Activated T-cell treated with anti-CD3 and anti-CD28 coated beads, Interleukin-2, amount 50 U/mL, for 72 hours (primary cell): ENCODE results near the gene AGBL4. TPM values are rescaled to one million over a fixed set of nuclear protein-coding genes. Genes with fewer than 3 reads are reported as not detected.
A peak's percentile ranks its signal among the peaks of the same experiment; 100 is the strongest.
"Not testable (repeated sequence)": the region's sequence is repeated elsewhere in the genome, so short reads cannot be mapped to it uniquely, and the experiment has no call there.

Source experiments
- ATAC-seq, 2 donors: fragments of 150-1000 bp; cut with Tn5 transposase; replicated peaks in 1 of 2; 2 replicates each; pipeline ENCODE4 v1.10.0; 2021; ENCODE audit warnings: moderate library complexity in 2 of 2, mild to moderate bottlenecking in 1 of 2
- DNase-seq, 2 donors: peaks; one replicate each; pipeline ENCODE4 v3.0.0; 2021 to 2022; ENCODE audit warnings: mixed read lengths in 1 of 2
- H3K27ac Mint-ChIP-seq: one replicate; pipeline ENCODE4 v1.8.0; 2022; ENCODE audit warnings: mild to moderate bottlenecking, moderate library complexity, mixed read lengths
- H3K27me3 Mint-ChIP-seq: one replicate; pipeline ENCODE4 v1.8.0; 2022; ENCODE audit warnings: low read depth, mixed read lengths
- H3K36me3 Mint-ChIP-seq, 2 donors: one replicate each; pipeline ENCODE4 v1.8.0; 2022; ENCODE audit warnings: mixed read lengths in 2 of 2, mild to moderate bottlenecking in 1 of 2; ENCODE audit not compliant: insufficient read depth in 2 of 2
- H3K4me1 Mint-ChIP-seq: one replicate; pipeline ENCODE4 v1.8.0; 2022; ENCODE audit warnings: low read depth, mixed read lengths
- H3K4me3 Mint-ChIP-seq, 2 donors: one replicate each; pipeline ENCODE4 v1.8.0; 2022; ENCODE audit warnings: mild to moderate bottlenecking in 2 of 2, mixed read lengths in 2 of 2, moderate library complexity in 2 of 2
- H3K9me3 Mint-ChIP-seq, 2 donors: one replicate each; pipeline ENCODE4 v1.8.0; 2022; ENCODE audit warnings: mixed read lengths in 2 of 2
- total RNA-seq, 2 donors: library from RNA; stranded (reverse); gene quantifications; one replicate each; pipeline ENCODE4 v1.2.3, GENCODE V29; 2022

The AGBL4 gene
- total RNA-seq, 2 donors from 2014 or later = not detected

DNA sequence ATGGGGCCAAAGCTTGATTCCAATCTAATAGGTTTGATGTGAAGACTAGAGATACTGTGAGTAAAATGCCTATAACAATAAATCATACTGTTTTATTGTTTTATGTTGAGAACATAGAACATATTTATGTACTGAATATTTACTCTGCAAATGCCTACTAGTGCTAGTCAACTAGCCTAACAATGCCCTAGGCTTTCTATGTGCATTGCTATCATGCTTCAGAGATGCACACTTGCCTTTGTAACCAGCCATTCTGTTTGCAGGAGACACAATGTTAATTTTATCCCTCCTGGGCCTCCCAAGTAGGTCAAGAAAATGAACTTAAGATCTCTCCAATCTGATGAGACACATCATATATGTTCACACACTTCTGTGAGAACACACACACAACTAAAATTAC, 716.3 kb downstream of the AGBL4 start:
- Mint-ChIP-seq H3K36me3 (no peaks in the 10 kb centered on the region), H3K4me1 (peaks cover 6% of the 10 kb centered on the region), H3K9me3 (peaks cover 10 to 13% of the 10 kb centered on the region in 2 donors), H3K27ac (no peak overlapping the region), H3K4me3 (no peak overlapping the region), H3K27me3 (no peaks in the 10 kb centered on the region)
- ATAC-seq = no peak
- DNase-seq = no peak

DNA sequence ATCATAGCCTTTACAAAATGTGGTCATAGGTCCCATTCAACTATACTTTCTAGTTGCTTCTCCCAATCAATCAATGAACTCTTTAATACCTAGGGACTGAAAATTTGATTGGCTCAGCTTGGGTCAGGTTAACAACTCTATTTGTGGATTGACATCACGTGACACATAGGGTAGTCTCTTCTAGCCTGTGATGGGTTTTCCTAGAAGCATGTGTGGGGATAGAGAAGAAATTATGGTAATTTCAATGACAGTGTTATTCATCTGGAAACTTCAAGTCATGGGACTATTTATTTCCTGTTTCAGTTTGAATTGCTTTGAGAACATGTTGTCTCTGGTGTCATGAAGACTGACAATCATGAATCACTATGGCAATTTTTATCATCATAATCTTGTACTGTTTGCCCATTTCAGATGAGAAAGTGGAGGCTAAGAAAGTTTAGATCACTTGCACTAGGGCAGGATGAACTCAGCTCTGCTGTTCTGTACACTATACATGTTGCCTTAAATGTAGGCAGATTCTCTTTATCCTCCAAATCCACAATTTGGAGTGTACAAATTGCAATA, 717.2 kb downstream of the AGBL4 start:
- peaks cover 6% of the 10 kb centered on the region for H3K4me1 Mint-ChIP-seq
- ATAC-seq (peak; percentile 25 to 41), DNase-seq (no peak)
- H3K27ac Mint-ChIP-seq = peak overlapping the region; percentile 64
- H3K27me3 Mint-ChIP-seq = no peaks in the 10 kb centered on the region
- H3K9me3 Mint-ChIP-seq = peaks cover 10 to 13% of the 10 kb centered on the region in 2 donors
- no peaks in the 10 kb centered on the region for H3K36me3 Mint-ChIP-seq
- H3K4me3 Mint-ChIP-seq = no peak overlapping the region

DNA sequence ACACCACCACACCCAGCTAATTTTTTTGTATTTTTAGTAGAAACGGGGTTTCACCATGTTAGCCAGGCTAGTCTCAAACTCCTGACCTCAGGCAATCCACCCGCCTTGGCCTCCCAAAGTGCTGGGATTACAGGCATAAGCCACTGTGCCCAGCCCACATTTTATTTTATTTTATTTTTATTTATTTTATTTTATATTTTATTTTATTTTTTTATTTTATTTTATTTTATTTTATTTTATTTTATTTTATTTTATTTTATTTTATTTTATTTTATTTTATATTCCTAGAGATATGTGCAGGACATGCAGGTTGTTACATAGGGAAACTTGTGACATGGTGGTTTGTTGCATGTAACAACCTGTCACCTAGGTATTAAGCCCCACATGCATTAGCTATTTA, 721.4 kb downstream of the AGBL4 start:
- peaks cover 10 to 13% of the 10 kb centered on the region in 2 donors for H3K9me3 Mint-ChIP-seq
- H3K4me1 Mint-ChIP-seq, H3K4me3 Mint-ChIP-seq, ATAC-seq, H3K27ac Mint-ChIP-seq, H3K36me3 Mint-ChIP-seq, H3K27me3 Mint-ChIP-seq, DNase-seq: not testable (repeated sequence)

DNA sequence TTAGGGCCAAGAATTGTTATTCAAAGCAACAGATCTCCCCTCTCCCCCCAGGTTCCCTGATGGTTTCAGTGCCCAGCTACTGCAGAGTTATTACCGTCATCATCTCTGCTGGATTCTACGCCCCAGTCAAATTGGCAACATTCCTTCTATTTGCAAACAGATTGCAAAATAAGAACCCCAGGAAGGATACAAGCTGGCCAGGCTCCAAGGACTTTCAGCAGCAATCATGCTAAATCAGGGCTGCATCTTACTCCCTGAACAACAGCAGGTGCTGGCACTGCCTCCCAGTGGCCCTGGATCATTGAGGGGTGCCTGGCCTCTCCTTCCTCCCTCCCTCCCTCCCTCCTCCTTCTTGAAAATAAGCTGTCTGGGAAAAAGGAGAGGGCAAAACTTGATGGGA, 725.5 kb downstream of the AGBL4 start:
- no peak for DNase-seq

DNA sequence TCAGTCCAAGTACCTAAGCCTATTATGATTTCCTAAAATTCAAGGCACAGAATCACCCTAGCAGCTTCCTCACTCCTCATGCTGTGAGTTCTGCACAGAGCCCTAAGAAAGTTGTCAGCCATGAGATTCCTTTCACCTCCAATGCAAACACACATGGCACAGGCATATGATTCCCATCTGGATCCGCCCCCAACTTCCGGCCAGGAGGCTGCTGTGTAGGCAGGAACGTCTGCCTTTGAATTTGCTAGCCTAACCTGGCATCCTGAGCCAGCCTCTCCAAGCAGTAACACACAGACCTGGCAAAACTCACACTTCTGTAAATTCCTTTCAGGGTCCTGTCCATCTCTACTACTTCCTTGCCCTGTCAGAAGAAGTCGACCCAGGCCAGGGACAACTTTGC, 726.0 kb downstream of the AGBL4 start:
- peaks cover 2 to 8% of the 10 kb centered on the region in 2 donors for H3K9me3 Mint-ChIP-seq
- H3K27ac Mint-ChIP-seq = no peak overlapping the region
- H3K36me3 Mint-ChIP-seq = no peaks in the 10 kb centered on the region
- H3K4me3 Mint-ChIP-seq = no peak overlapping the region
- no peaks in the 10 kb centered on the region for H3K4me1 Mint-ChIP-seq
- no peaks in the 10 kb centered on the region for H3K27me3 Mint-ChIP-seq
- ATAC-seq = no peak
- DNase-seq = no peak

More for the DNA sequence above, 725.5 kb downstream of the AGBL4 start:
- Mint-ChIP-seq H3K9me3 (peaks cover 3 to 10% of the 10 kb centered on the region in 2 donors), H3K4me1 (no peaks in the 10 kb centered on the region), H3K27ac (no peak overlapping the region), H3K27me3 (no peaks in the 10 kb centered on the region), H3K4me3 (no peak overlapping the region), H3K36me3 (no peaks in the 10 kb centered on the region)
- ATAC-seq = no peak

DNA sequence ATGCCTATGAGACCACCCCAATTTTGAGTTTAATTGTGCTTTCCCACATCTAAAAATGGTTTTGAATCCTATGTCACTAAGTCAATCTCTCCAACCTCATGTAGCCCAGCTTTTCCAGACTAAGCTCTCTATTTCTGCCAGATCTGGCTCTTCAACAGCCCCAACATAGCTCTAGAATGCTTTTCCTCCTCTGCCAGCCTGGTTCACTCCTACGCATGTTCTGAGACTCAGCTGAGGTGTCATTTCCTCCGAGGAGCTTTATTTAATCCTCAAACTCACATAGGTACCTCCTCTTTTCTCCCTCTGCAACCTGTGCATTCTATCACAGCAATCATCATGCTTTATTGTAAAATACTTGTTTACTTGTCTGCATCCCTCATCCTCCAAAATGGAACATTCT, 729.2 kb downstream of the AGBL4 start:
- Mint-ChIP-seq H3K4me1 (no peaks in the 10 kb centered on the region), H3K27ac (no peak overlapping the region), H3K27me3 (no peaks in the 10 kb centered on the region), H3K9me3 (peaks cover 2 to 4% of the 10 kb centered on the region in 2 donors), H3K36me3 (peaks cover 0 to 2% of the 10 kb centered on the region in 2 donors), H3K4me3 (no peak overlapping the region)
- DNase-seq (no peak), ATAC-seq (no peak)

DNA sequence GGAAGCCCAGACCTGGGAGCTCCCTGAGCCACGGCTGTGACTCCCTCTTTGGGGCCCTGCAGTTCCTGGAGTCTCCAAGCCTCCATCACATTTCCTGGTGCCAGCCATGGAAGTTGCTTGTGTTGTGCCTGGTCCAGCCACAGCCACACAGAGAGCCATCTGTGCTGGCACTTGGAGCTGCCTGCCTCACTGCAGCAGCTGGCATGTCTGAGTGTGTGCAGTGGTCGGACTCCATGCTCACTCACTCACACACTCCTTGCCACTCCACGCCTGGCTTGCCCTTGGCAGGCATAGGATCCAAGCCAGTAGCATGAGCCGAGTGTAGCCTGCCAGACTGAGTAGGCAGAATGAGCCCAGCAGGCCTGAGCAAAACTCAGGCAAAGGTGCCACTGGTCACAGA, 730.7 kb downstream of the AGBL4 start:
- peaks cover 0 to 2% of the 10 kb centered on the region in 2 donors for H3K36me3 Mint-ChIP-seq
- H3K4me3 Mint-ChIP-seq = no peak overlapping the region
- peaks cover 5 to 6% of the 10 kb centered on the region in 2 donors for H3K9me3 Mint-ChIP-seq
- no peaks in the 10 kb centered on the region for H3K4me1 Mint-ChIP-seq
- DNase-seq (no peak), ATAC-seq (no peak)
- no peaks in the 10 kb centered on the region for H3K27me3 Mint-ChIP-seq
- no peak overlapping the region for H3K27ac Mint-ChIP-seq

DNA sequence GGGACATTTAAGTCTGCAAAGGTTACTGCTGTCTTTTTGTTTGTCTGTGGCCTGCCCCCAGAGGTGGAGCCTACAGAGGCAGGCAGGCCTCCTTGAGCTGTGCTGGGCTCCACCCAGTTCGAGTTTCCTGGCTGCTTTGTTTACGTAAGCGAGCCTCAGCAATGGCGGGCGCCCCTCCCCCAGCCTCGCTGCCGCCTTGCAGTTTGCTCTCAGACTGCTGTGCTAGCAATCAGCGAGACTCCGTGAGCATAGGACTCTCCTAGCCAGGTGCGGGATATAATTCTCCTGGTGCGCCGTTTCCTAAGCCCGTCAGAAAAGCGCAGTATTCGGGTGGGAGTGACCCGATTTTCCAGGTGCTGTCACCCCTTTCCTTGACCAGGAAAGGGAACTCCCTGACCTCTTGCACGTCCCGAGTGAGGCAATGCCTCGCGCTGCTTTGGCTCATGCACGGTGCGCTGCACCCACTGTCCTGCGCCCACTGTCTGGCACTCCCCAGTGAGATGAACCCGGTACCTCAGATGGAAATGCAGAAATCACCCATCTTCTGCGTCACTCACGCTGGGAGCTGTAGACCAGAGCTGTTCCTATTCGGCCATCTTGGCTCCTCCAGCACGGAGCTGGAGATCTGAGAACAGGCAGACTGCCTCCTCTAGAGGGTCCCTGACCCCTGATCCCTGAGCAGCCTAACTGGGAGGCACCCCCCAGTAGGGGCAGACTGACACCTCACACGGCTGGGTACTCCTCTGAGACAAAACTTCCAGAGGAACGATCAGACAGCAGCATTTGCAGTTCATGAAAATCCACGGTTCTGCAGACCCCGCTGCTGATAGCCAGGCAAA, 766.3 kb downstream of the AGBL4 start:
- peak overlapping the region in 1 of 2 donors; percentile 63 for H3K4me3 Mint-ChIP-seq
- peak in 1 of 2 donors; percentile 23 for DNase-seq
- not testable (repeated sequence) for ATAC-seq, H3K9me3 Mint-ChIP-seq, H3K36me3 Mint-ChIP-seq, H3K27ac Mint-ChIP-seq, H3K27me3 Mint-ChIP-seq, H3K4me1 Mint-ChIP-seq

DNA sequence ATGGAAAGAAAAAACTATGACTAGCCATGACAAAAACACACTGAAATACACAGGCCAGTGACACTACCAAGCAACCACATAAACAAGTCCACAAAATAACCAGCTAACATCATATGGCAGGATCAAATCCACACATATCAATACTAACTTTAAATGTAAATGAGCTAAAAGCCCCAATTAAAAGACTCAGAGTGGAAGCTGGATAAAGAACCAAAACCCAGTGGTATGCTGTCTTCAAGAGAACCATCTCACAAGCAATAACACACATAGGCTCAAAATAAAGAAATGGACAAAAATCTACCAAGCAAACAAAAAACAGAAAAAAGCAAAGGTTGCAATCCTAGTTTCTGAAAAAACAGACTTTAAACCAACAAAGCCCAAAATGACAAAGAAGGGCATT, 770.8 kb downstream of the AGBL4 start:
- DNase-seq (no peak), ATAC-seq (no peak)
- Mint-ChIP-seq H3K27me3 (no peaks in the 10 kb centered on the region), H3K4me1 (no peaks in the 10 kb centered on the region), H3K36me3 (peaks cover 0 to 11% of the 10 kb centered on the region in 2 donors), H3K27ac (no peak overlapping the region), H3K4me3 (no peak overlapping the region), H3K9me3 (peaks cover 9 to 14% of the 10 kb centered on the region in 2 donors)

DNA sequence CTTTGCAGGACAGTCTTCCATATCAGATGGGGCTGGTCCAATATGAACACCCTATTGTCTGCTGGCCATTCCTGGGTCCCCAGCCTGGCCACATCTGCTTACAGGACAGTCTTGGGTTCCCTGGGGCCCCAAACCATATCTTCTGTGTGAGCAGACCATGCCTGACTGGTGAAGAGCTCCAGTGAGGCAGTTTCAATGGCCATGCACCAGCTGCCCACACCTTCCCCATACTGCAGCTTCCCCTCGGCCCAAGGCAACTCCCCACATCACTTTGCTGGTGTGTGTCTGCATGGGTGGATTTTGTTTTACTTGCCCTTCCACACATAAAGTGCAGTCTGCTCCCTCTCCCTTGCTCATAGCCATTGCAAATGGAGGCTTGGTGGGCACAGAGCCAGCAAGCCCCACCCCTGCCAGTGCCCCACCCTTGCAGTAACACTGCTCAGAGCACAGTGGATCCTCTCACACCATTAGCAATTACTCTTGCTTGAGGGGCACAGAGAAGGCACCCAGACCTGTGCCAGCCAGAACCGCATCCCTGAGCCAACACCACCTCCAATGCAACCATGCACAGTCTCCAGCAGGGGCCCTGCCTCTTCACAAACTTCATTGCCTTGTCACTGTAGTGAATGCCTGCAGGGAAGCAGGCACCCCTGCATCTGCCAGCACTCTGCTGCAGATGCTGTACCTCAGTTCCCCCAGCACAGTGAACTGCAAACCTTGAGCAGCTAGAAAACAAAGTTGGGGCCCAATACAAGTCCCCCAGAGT, 772.6 kb downstream of the AGBL4 start:
- Mint-ChIP-seq H3K27me3 (no peaks in the 10 kb centered on the region), H3K4me1 (no peaks in the 10 kb centered on the region), H3K9me3 (peaks cover 9 to 16% of the 10 kb centered on the region in 2 donors), H3K27ac (no peak overlapping the region), H3K36me3 (peaks cover 1 to 9% of the 10 kb centered on the region in 2 donors), H3K4me3 (no peak overlapping the region)
- DNase-seq (no peak), ATAC-seq (no peak)

DNA sequence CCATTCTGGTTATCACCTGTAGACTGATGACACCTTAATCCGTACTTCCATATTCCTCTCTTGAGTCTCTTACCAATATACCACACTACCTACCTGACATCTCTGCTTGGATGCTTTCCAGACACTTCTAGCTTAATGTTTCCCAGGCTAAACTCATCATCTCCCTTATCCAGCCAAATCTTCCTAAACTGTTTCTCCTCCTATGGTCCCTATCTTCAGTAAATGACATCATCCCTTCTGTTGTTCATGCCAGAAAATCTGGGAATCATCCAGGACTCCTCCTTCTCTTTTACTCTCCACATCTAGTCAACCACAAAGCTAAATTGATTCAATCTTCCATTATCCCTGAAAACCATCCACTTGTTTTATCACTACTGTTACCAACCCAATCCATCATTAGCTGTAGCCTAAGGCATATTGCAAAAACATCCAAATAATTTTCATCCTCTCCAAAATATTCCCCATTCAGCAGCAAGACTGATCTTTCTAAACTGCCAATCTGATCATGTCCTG, 783.0 kb downstream of the AGBL4 start:
- Mint-ChIP-seq H3K27ac (no peak overlapping the region), H3K4me3 (no peak overlapping the region), H3K36me3 (peaks cover 0 to 1% of the 10 kb centered on the region in 2 donors), H3K27me3 (no peaks in the 10 kb centered on the region), H3K4me1 (no peaks in the 10 kb centered on the region), H3K9me3 (peaks cover 8 to 10% of the 10 kb centered on the region in 2 donors)
- ATAC-seq = no peak
- no peak for DNase-seq

DNA sequence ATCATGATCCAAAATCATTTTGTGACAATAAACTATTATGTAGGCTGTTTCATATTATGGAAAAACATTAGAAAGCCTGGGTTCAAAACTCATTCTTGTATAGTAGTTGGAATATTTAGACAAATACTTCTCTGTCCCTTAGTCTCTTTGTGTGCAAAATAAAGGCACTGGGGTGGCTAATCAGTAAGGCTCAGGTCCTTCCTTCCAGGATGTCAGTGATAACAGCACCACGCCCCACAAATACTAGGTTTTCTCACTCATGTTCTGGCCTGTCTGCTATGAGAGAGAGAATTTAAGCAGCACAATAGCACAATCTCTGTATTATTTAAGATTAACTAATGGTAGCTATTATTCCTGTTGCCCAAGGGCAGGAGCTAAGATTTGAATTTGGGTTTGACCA, 788.8 kb downstream of the AGBL4 start:
- Mint-ChIP-seq H3K36me3 (peaks cover 0 to 1% of the 10 kb centered on the region in 2 donors), H3K27me3 (no peaks in the 10 kb centered on the region)
- ATAC-seq = no peak

DNA sequence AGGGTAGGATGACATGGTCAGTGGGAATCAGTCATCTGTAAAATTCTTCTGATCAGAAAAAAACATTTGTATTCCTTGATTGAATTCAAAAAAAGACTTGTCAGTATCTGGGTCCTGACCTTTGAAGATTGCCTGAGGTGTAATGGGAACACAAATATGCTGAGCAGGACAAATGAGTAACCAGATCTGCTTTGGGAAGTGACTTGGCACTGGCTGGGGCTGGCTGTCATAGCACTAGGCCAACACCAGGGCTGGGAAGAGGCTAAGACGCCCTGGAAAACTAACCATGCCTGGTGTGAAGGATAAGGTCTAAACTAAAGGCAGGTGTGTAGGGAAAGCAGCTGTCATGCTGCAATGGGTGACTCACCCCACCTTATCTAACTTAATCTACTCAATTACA, 794.2 kb downstream of the AGBL4 start:
- H3K4me3 Mint-ChIP-seq = no peak overlapping the region
- ATAC-seq (no peak), DNase-seq (no peak)
- H3K4me1 Mint-ChIP-seq = no peaks in the 10 kb centered on the region
- no peaks in the 10 kb centered on the region for H3K27me3 Mint-ChIP-seq
- no peaks in the 10 kb centered on the region for H3K36me3 Mint-ChIP-seq
- no peaks in the 10 kb centered on the region for H3K9me3 Mint-ChIP-seq
- H3K27ac Mint-ChIP-seq = no peak overlapping the region

More for the DNA sequence above, 788.8 kb downstream of the AGBL4 start:
- Mint-ChIP-seq H3K4me3 (no peak overlapping the region), H3K4me1 (no peaks in the 10 kb centered on the region), H3K9me3 (peaks cover 4% of the 10 kb centered on the region in 2 donors), H3K27ac (no peak overlapping the region)
- DNase-seq = no peak
